ENCODE data around the gene PUM1.
"Not testable (repeated sequence)": the region's sequence is repeated elsewhere in the genome, so short reads cannot be mapped to it uniquely, and the experiment has no call there.

The PUM1 gene

GRCh38 chr1:30966690-30967369, 98.7 kb downstream of the PUM1 start:
- no peak for DNase-seq (ENCODE audit: low spot score)

- DNase-seq (ENCODE audit: low spot score) = no peak
These were observed 99.5 kb downstream of the PUM1 start for GRCh38 chr1:30965924-30966599.

- DNase-seq (ENCODE audit: low spot score) = no peak
These were observed 100.8 kb downstream of the PUM1 start for GRCh38 chr1:30964706-30965105.

GRCh38 chr1:30962609-30963508, 102.7 kb downstream of the PUM1 start:
- no peak for DNase-seq (ENCODE audit: low spot score)

- no peak for DNase-seq (ENCODE audit: low spot score)
These were observed 107.8 kb downstream of the PUM1 start for GRCh38 chr1:30957560-30958222.

- no peak for DNase-seq (ENCODE audit: low spot score)
These were observed 110.0 kb downstream of the PUM1 start for GRCh38 chr1:30955448-30956015.

GRCh38 chr1:30953685-30954084, 111.8 kb downstream of the PUM1 start:
- no peak for DNase-seq (ENCODE audit: low spot score)

GRCh38 chr1:30952098-30952497, 113.4 kb downstream of the PUM1 start:
- DNase-seq (ENCODE audit: low spot score) = no peak

GRCh38 chr1:30950700-30951099, 114.8 kb downstream of the PUM1 start:
- no peak for DNase-seq (ENCODE audit: low spot score)

GRCh38 chr1:30950053-30950452, 115.5 kb downstream of the PUM1 start:
- no peak for DNase-seq (ENCODE audit: low spot score)

GRCh38 chr1:30949487-30949838, 116.1 kb downstream of the PUM1 start:
- DNase-seq (ENCODE audit: low spot score) = not testable (repeated sequence)

- not testable (repeated sequence) for DNase-seq (ENCODE audit: low spot score)
These were observed 116.6 kb downstream of the PUM1 start for GRCh38 chr1:30948813-30949486.

- DNase-seq (ENCODE audit: low spot score) = no peak
These were observed 117.2 kb downstream of the PUM1 start for GRCh38 chr1:30948278-30948677.

GRCh38 chr1:30947212-30947611, 118.3 kb downstream of the PUM1 start:
- DNase-seq (ENCODE audit: low spot score) = no peak

- no peak for DNase-seq (ENCODE audit: low spot score)
These were observed 123.1 kb downstream of the PUM1 start for GRCh38 chr1:30942326-30942963.

GRCh38 chr1:30940541-30940940, 125.0 kb downstream of the PUM1 start:
- no peak for DNase-seq (ENCODE audit: low spot score)

GRCh38 chr1:30936541-30937171, 128.9 kb downstream of the PUM1 start:
- DNase-seq (ENCODE audit: low spot score) = no peak

- not testable (repeated sequence) for DNase-seq (ENCODE audit: low spot score)
These were observed 129.8 kb downstream of the PUM1 start for GRCh38 chr1:30935758-30936157.

GRCh38 chr1:30934613-30935012, 130.9 kb downstream of the PUM1 start:
- DNase-seq (ENCODE audit: low spot score) = no peak

GRCh38 chr1:30933874-30934252, 131.7 kb downstream of the PUM1 start:
- no peak for DNase-seq (ENCODE audit: low spot score)
